SH-SY5Y (cell line): ENCODE data around the gene MCF2L2.

Source experiments
- GATA2 ChIP-seq: IDR thresholded peaks from 2 replicates; pipeline ENCODE4 v1.6.1; 2011; ENCODE audit warnings: mild to moderate bottlenecking, low read depth, low read length
- GATA3 ChIP-seq: IDR thresholded peaks from 2 replicates; pipeline ENCODE4 v1.6.1; 2011; ENCODE audit warnings: low read depth, mild to moderate bottlenecking, low read length, moderate library complexity

- TF ChIP-seq GATA3 (no peak), GATA2 (no peak)
These were observed 6.1 kb upstream of the MCF2L2 start for GRCh38 chr3:183434503-183434902.
